NCI-H2029 treated with DMSO at 0.1 percent for 48 hours (cell line): ENCODE data around the gene GRIK3.
A peak's percentile ranks its signal among the peaks of the same experiment; 100 is the strongest.
"Not testable (repeated sequence)": the region's sequence is repeated elsewhere in the genome, so short reads cannot be mapped to it uniquely, and the experiment has no call there.

Source experiments
- DNase-seq: peaks from one replicate; lab custom pipeline; 2025; lab: John Stamatoyannopoulos, UW

Gene GRIK3

DNA sequence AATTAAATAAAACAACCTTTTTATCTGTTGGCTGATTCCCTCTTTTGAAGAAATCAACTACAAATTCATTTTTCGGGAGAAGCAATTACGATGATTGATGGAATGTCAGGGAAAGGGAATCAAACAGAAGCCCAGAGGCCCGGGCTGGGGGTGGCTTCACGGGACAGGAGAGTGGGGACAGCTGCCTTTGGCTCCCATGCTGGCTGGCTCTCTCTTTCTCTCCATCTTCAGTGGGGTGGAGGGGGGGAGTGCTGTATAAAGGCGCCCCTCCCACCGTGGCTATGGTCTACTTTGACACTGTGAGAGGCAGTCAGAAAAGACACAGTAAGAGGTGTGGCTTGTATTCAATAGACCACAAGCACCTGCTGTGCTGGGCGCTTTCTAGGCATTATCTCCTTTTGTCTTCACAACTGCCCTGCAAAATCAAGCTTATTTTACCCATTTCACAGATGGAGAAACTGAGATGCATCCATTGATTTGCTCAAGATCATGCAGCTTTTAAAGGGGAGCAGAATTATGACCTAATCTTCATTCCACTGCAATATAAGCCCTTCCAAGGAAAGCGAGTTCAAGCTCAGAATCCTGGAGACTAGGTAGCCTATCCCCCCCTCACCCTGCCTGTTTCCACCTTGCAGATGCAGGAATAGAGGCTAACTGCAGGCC is 92.9 kb downstream of the GRIK3 start:
- DNase-seq = no peak

DNA sequence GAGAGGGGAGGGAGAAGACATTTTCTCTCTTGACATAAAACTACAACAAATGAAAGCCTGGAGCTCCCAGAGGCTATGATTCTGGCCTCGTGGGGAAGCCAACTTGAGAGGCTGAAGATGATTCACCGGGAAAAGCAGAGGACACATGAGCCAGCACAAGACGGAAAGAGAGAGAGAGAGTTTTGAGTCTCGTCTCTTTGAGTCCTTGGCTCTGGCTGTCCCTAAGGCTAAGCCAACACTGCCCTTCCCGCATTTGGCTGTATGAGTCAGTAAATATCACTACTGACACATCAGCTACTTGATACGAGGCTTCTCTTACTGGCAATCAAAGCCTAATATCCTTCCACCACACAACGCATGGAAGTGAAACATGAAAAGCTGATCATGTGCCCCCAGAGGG is 95.5 kb downstream of the GRIK3 start:
- DNase-seq = no peak

- no peak for DNase-seq
These were observed 96.9 kb downstream of the GRIK3 start for GRCh38 chr1:36937371-36937770.

DNA sequence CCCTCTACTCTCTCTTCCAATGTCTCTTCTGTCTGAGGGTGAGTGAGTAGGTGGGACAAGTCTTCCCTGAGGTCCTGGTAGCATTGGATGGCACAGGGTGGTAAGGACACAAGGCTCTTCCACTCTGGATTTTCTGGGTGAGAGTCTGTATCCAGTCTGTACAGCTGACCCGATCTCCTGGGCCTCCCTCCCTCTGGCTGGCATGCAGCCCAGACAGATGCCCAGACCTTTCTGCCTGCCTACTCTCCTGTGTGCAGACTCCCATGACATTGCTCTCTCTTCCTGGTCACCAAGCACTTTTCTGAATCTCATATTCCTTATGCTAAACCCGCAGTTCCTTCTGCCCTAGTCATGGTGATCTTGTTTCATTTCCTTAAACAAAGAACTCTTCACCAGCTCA is 100.3 kb downstream of the GRIK3 start:
- peak; percentile 97 for DNase-seq

- no peak for DNase-seq
These were observed 106.5 kb downstream of the GRIK3 start for GRCh38 chr1:36927826-36928225.

GRCh38 chr1:36925251-36925650 is 109.1 kb downstream of the GRIK3 start:
- DNase-seq = no peak

GRCh38 chr1:36924282-36924811 is 110.0 kb downstream of the GRIK3 start:
- peak; percentile 91 for DNase-seq

DNA sequence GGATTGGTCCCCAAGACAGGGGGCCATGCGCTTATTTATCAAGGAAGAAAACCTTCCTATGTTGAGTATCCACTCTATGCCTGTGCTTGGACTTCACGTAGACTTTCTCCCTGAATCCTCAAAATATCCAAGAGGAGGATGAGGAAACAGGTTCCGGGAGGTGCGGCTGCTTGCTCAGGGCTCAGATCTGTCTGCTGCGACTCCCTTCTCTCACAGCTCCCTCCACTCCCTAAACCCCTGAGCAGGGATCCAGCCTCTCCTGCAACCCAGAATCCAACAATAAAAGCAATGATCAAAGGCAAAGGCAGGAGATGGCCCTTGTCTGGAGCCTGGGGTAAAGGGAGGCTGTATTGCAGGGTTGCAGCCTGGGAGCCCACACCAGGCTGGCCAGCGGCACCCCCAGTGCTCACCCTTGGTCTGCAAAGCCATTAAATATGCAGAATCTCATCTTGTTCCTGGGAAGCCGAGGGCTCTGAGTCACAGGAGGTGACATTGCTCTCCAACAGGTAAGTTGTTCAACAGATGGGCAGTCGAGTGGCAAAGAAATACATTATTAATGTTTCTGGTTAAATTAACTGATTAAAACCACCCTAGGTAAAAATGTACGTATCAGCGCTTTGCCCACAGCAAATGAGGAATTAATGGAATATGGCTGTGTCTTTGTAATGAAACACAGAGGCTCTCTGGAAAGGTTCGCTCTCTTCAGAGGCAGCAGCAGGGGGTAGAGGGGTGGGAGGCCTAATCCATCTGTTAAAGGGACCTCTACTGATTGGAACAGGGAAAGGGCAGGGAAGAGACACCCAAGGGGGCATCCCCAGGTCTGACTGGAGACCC is 111.5 kb downstream of the GRIK3 start:
- DNase-seq = no peak

DNA sequence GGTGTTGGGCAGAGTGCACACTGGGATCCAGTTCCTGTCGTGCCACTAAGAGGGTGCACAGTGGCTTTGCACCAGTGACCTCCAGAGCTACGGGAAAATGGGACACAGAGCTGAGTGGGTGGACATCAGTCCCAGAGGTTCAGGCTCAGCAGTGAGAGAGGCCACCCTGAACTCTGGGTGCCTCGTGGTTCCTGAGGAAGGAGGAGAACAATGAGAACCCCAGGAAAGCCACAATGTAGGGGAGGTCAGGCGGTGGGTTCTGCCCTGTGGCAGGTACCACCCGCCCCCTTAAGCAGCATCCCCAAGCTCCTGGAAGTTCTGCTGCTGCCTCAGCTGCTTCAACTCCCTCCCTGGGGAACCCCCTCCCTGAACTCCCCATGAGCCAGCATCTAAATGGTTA is 112.2 kb downstream of the GRIK3 start:
- no peak for DNase-seq

GRCh38 chr1:36920801-36921405 is 113.4 kb downstream of the GRIK3 start:
- DNase-seq = no peak

- no peak for DNase-seq
These were observed 113.9 kb downstream of the GRIK3 start for GRCh38 chr1:36920371-36920770.

DNA sequence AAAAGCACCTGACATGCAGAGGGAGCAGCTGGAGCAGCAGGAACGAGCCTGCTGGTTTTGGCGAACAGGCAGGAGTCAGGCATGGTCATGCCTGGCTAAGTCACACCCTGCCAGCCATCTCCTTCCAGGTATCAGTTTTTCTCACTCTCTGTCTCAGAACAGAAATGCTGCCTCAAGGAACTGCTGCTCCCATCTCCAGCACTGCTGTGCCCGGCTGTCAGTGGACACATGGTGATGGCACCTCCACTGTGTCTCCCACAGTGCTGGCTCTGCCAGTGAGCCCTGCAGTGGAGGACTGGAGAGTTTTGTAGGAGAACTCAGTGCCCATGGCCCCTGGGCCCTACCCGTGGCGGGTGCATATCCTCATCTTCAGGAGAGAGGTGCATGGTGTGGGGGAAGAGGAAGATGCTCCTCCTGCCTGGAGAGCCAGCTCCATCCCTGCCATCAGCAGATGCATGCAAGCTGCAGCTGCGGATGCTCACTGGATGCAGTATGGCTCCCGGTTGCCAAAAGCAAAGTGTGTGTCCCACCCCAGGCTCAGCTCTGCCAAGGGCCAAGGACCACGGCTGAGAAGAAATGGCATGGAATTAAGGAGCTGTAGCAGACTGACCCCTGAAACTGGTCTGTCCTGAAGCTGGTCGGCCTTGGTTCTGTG is 114.7 kb downstream of the GRIK3 start:
- no peak for DNase-seq

DNA sequence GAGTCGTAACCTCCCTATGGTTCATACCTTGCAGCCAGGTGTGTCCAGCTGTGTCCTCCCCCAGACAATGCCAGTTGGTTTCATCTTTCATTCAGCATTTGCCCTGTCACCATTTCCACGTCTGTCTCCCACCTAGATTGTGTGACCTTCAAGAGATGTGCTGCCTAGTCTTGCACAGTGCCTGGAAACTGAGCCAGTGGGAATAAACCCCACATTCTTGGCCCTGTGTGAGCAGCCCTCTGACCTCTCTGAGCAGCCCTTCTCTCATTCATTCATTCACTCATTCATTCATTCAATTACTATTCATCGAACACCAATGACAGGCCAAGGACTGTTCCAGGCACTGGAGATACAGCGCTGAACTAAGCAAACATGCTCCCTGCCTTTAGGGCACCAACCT is 115.7 kb downstream of the GRIK3 start:
- DNase-seq = no peak

GRCh38 chr1:36916542-36916941 is 117.8 kb downstream of the GRIK3 start:
- not testable (repeated sequence) for DNase-seq

GRCh38 chr1:36913484-36914060 is 120.7 kb downstream of the GRIK3 start:
- no peak for DNase-seq

GRCh38 chr1:36913016-36913415 is 121.3 kb downstream of the GRIK3 start:
- DNase-seq = peak; percentile 62

GRCh38 chr1:36912365-36912865 is 121.9 kb downstream of the GRIK3 start:
- DNase-seq = no peak

DNA sequence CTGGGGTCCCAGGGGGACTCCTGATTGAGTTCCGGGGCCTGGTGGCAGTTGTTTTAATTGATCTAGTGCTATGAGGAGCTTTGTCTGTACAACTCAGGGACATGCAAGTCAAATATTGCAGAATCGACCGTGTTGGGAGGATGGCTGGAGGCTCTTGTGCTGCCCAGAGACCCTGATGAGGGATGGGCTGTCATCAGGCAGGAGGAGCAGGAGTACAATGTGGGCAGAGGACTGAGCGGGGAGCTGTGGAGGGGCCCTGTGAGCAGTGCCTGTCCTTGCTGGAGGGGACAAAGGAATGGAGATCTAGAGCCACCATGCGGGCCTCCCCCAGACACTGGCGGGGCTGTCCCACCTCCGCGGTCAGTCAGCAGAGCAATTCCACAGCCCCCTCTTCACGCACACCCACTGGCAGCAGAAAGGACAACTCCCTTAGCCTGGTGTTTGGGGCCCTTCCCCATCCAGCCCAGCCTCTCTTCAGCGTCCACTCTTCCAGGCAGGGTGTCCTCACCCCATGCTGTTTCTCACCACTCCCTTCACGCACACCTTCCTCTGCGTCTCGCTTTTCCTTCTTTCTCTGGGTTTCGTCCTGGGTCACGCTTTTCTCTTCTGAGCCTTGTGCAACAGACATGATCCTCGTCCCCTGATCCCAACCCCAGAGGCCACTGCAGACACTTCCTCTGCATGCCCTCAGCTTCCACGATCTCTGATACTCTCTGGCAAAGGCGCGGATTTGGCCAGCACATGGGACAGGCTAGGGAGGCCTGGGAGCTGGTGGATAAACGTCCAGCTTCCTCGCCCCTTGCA is 122.6 kb downstream of the GRIK3 start:
- DNase-seq = no peak

DNA sequence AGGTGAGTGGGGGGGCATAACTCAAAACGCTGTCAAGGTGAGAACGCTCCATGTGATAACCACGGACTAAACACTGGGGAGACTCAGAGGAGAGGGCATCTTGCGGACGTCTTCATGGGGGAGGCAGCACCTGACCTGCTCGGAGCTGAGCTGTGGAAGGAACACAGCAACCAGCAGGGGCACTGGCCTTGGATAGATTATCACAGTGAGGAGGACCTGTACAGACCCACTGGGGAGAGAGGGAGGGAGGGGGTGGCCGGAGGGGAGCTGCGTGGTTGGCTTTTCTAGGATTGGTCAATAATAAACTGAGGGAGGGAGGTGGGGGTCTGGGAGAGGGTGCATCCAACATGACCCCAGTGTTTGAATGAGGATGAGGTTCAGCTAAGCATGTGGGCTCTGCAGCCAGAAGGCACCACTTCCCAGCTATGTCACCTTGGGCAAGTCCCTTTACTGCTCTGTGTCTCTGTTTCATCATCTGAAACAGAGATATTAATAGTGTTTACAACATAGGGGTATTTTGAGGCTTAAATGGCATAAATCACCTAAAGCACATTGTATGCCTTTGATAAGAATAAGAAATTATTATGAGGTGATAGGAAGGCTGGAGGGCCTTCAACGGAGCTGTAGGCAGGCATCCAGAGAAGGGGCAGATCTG is 123.3 kb downstream of the GRIK3 start:
- DNase-seq = no peak

DNA sequence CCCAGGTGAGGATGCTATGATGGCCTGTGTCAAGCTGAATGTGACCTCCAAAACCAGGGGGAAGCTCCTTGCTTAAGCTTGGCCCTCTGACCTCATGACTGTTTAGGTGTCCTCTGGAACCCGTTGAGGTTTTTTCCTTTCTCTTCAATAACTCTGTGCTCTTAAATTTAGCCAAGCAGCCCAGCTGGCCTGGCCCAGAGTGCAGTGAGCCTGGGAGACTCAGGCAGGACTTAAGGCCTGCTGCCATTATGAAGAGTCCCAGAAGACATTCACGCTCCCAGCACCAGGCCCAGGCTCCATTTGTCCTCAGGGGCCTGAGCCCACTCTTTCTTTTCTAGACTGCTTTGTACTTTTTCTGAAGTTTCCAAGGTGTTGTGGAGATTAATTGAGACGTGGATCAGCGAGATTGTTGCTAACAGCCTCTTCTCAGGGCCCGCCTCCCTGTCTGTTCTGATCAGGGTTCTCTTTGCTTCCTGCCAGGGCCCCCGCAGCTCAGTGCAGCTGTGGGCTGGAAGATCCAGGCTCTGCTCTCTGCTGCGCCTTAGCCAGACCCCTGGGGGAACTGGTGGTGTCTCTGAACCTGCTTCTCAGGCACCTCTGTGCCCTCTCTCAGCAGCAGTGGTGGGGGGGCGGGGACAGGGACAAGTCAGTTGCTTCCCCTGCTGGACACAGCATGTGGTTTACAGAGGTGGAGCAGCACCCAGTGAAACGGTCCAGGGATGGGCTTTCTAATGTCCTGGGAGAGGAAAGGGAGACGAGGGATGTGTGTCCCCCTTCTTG is 124.2 kb downstream of the GRIK3 start:
- no peak for DNase-seq
